Ishikawa (cell line): ENCODE measurements around the gene RAB11FIP4.

Source experiments
- EP300 ChIP-seq: IDR thresholded peaks from 2 replicates; pipeline ENCODE4 v1.6.1; 2012; ENCODE audit warnings: borderline replicate concordance
- MAX ChIP-seq: IDR thresholded peaks from 2 replicates; pipeline ENCODE4 v1.6.1; 2012

- TF ChIP-seq MAX: no peak
- no peak for TF ChIP-seq EP300
Measured at GRCh38 chr17:31349454-31349853, 42.0 kb upstream of the RAB11FIP4 start.
